T-cell (primary cell): ENCODE measurements around the gene DEXI. TPM values are rescaled to one million over a fixed set of nuclear protein-coding genes. Genes with fewer than 3 reads are reported as not detected.

Experiments used
- ATAC-seq, 4 experiments: fragments of 200-7000 bp in 3 of 4; fragments of 150-1000 bp in 1 of 4; cut with Tn5 transposase; replicated peaks in 1 of 4; 1 replicate in 3 of 4; 2 replicates in 1 of 4; pipeline ENCODE4 v1.10.0; 2021; ENCODE audit warnings: moderate library complexity in 3 of 4, mild to moderate bottlenecking in 2 of 4, moderate number of reproducible peaks in 1 of 4
- CTCF ChIA-PET, 2 donors: fragments of 300-600 bp; sonication (Branson Sonifier 250); formaldehyde crosslinking; loops; one replicate each; lab custom pipeline; 2022; ENCODE audit warnings: antibody characterized with exemption in 2 of 2; lab: Charles Lee
- POLR2A ChIA-PET, 2 donors: fragments of 300-600 bp; sonication (Branson Sonifier 250); formaldehyde crosslinking; loops; one replicate each; lab custom pipeline; 2022; ENCODE audit warnings: antibody characterized with exemption in 2 of 2; lab: Charles Lee
- DNase-seq, 35 experiments: peaks; one replicate each; pipeline versions ENCODE4 v3.0.0 to v3.0.0-alpha.2; 2013 to 2023
- H3K27ac ChIP-seq: one replicate; pipeline ENCODE4 v1.5.1; 2013; ENCODE audit warnings: low read length
- H3K27me3 ChIP-seq, 2 experiments: replicated peaks in 1 of 2; 1 replicate in 1 of 2; 2 replicates in 1 of 2; pipeline versions ENCODE4 v1.6.1 to v1.7.0; 2013; ENCODE audit warnings: low read length in 1 of 2, mixed read lengths in 1 of 2; ENCODE audit not compliant: control insufficient read depth in 2 of 2, insufficient read depth in 2 of 2; ENCODE audit errors: extremely low read depth in 1 of 2
- H3K36me3 ChIP-seq, 2 donors: 1 replicate in 1 of 2; 2 replicates in 1 of 2; pipeline versions ENCODE4 v1.6.1 to v1.7.0; 2013; ENCODE audit warnings: low read length in 1 of 2; ENCODE audit not compliant: control insufficient read depth in 2 of 2, insufficient read depth in 1 of 2; ENCODE audit errors: extremely low read depth in 1 of 2
- H3K4me1 ChIP-seq, 2 experiments: 1 replicate in 1 of 2; 2 replicates in 1 of 2; pipeline versions ENCODE4 v1.6.1 to v1.7.0; 2013; ENCODE audit warnings: low read length in 2 of 2, mixed read lengths in 1 of 2; ENCODE audit not compliant: insufficient read depth in 2 of 2, control insufficient read depth in 1 of 2; ENCODE audit errors: extremely low read depth in 1 of 2
- H3K4me3 ChIP-seq, 2 donors: 1 replicate in 1 of 2; 2 replicates in 1 of 2; pipeline versions ENCODE4 v1.5.1 to v1.7.0; 2013; ENCODE audit warnings: mild to moderate bottlenecking in 2 of 2, low read length in 1 of 2, moderate library complexity in 1 of 2; ENCODE audit not compliant: control insufficient read depth in 1 of 2; ENCODE audit errors: extremely low read depth in 1 of 2
- H3K9me3 ChIP-seq: 2 replicates; pipeline ENCODE4 v1.7.0; 2013
- H3K27ac Mint-ChIP-seq, 2 donors: one replicate each; pipeline ENCODE4 v1.8.0; 2020 to 2021; ENCODE audit warnings: mild to moderate bottlenecking in 2 of 2, mixed read lengths in 2 of 2
- H3K27me3 Mint-ChIP-seq, 2 donors: one replicate each; pipeline ENCODE4 v1.8.0; 2021 to 2022; ENCODE audit warnings: mixed read lengths in 2 of 2
- H3K36me3 Mint-ChIP-seq: one replicate; pipeline ENCODE4 v1.8.0; 2021; ENCODE audit warnings: mixed read lengths
- H3K4me1 Mint-ChIP-seq, 3 donors: one replicate each; pipeline ENCODE4 v1.8.0; 2020 to 2022; ENCODE audit warnings: mixed read lengths in 3 of 3, mild to moderate bottlenecking in 1 of 3
- H3K4me3 Mint-ChIP-seq, 3 donors: one replicate each; pipeline ENCODE4 v1.8.0; 2020 to 2022; ENCODE audit warnings: mild to moderate bottlenecking in 3 of 3, mixed read lengths in 3 of 3, moderate library complexity in 3 of 3
- H3K9me3 Mint-ChIP-seq, 3 donors: one replicate each; pipeline ENCODE4 v1.8.0; 2020 to 2022; ENCODE audit warnings: mixed read lengths in 3 of 3
- WGBS: methylation state at CpG from one replicate; pipeline ENCODE4 v1.1.5; 2013; ENCODE audit warnings: missing lambda C conversion rate; ENCODE audit not compliant: insufficient coverage; 5-methylcytosine and 5-hydroxymethylcytosine counted together
- total RNA-seq, 35 experiments: library from RNA in 6 of 35; stranded (reverse) in 6 of 35; fragments of 120-200 nt in 1 of 35; gene quantifications; one replicate each; pipeline versions ENCODE4 v1.2.1 to v1.2.4 and lab custom pipeline; 2013 to 2026

DEXI gene
- total RNA-seq, 5 donors from 2014 or later (not counting 1 experiment from before 2014, with no cell fraction given) = 12.2 to 39.8 (median 34.1) TPM

GRCh38 chr16:10959161-10959560, 16.9 kb upstream of the DEXI start:
- ChIA-PET POLR2A (no interaction called here), CTCF (interaction anchor here (0.5 to 0.6 kb wide), 2 partner anchors 779 to 912 kb away, joined by 3 to 6 read pairs; no protein-coding TSS in a partner anchor)
- Mint-ChIP-seq H3K4me1 (peaks cover 31 to 58% (median 43%) of the 10 kb centered on the region in 3 donors), H3K27me3 (no peaks in the 10 kb centered on the region), H3K27ac (no peak overlapping the region), H3K4me3 (no peak overlapping the region), H3K9me3 (no peaks in the 10 kb centered on the region), H3K36me3 (peaks cover 35% of the 10 kb centered on the region)
- Histone ChIP-seq H3K27ac (no peak overlapping the region), H3K9me3 (no peaks in the 10 kb centered on the region), H3K27me3 (no peaks in the 10 kb centered on the region), H3K4me3 (no peak overlapping the region), H3K4me1 (peaks cover 5 to 13% of the 10 kb centered on the region in 2 experiments), H3K36me3 (peaks cover 7 to 35% of the 10 kb centered on the region in 2 donors)
- no peak for ATAC-seq
- WGBS = 100% methylated on average over 1 of the region's 5 CpGs
- no peak for DNase-seq

- H3K36me3 ChIP-seq = peaks cover 2 to 26% of the 10 kb centered on the region in 2 donors
- ATAC-seq (peak; percentile 44 to 61 (median 54)), DNase-seq (no peak)
- Mint-ChIP-seq H3K27ac (peak overlapping the region; percentile 62 to 84), H3K36me3 (peaks cover 28% of the 10 kb centered on the region), H3K27me3 (no peaks in the 10 kb centered on the region), H3K4me1 (peaks cover 34 to 55% (median 42%) of the 10 kb centered on the region in 3 donors), H3K9me3 (no peaks in the 10 kb centered on the region), H3K4me3 (peak overlapping the region in 1 of 3 donors; percentile 42)
- ChIA-PET CTCF (interaction anchor here (0.6 to 1.0 kb wide), 3 partner anchors 9 to 690 kb away, joined by 3 to 4 read pairs (median 3); no protein-coding TSS in a partner anchor), POLR2A (interaction anchor here (0.5 to 0.6 kb wide), 4 partner anchors 78 to 435 kb away, joined by 3 to 4 read pairs (median 4); no protein-coding TSS in a partner anchor)
- WGBS = no CpG with 5 or more reads among the region's 6 CpGs
- H3K27me3 ChIP-seq = no peaks in the 10 kb centered on the region
- H3K4me3 ChIP-seq = no peak overlapping the region
- H3K4me1 ChIP-seq = peaks cover 5 to 14% of the 10 kb centered on the region in 2 experiments
- H3K9me3 ChIP-seq = no peaks in the 10 kb centered on the region
- H3K27ac ChIP-seq = no peak overlapping the region
Measured at GRCh38 chr16:10957771-10958482, 15.7 kb upstream of the DEXI start.

GRCh38 chr16:10954903-10955302, 12.6 kb upstream of the DEXI start:
- POLR2A ChIA-PET = interaction anchor here in 1 of 2 donors (0.6 kb wide), 1 partner anchor 301 kb away, joined by 3 read pairs; no protein-coding TSS in a partner anchor
- H3K4me1 ChIP-seq = peaks cover 5 to 16% of the 10 kb centered on the region in 2 experiments
- no peak overlapping the region for H3K27ac ChIP-seq
- Mint-ChIP-seq H3K4me1 (peaks cover 47 to 64% (median 49%) of the 10 kb centered on the region in 3 donors), H3K27ac (peak overlapping the region in 1 of 2 donors; percentile 9), H3K36me3 (peaks cover 7% of the 10 kb centered on the region), H3K4me3 (no peak overlapping the region), H3K27me3 (no peaks in the 10 kb centered on the region), H3K9me3 (no peaks in the 10 kb centered on the region)
- CTCF ChIA-PET = interaction anchor here (0.6 to 2.0 kb wide), 2 partner anchors 10 to 338 kb away, joined by 3 to 8 read pairs; no protein-coding TSS in a partner anchor
- no peak overlapping the region for H3K4me3 ChIP-seq
- no peaks in the 10 kb centered on the region for H3K27me3 ChIP-seq
- H3K9me3 ChIP-seq = no peaks in the 10 kb centered on the region
- no peak for ATAC-seq
- 94% methylated on average over 6 of the region's 7 CpGs for WGBS
- no peak for DNase-seq
- peaks cover 2 to 18% of the 10 kb centered on the region in 2 donors for H3K36me3 ChIP-seq

- H3K36me3 Mint-ChIP-seq = no peaks in the 10 kb centered on the region
- Histone ChIP-seq H3K27ac (no peak overlapping the region), H3K4me3 (no peak overlapping the region), H3K4me1 (peaks cover 12 to 34% of the 10 kb centered on the region in 2 experiments), H3K27me3 (no peaks in the 10 kb centered on the region), H3K36me3 (peaks cover 0 to 6% of the 10 kb centered on the region in 2 donors), H3K9me3 (no peaks in the 10 kb centered on the region)
- no peak overlapping the region for H3K4me3 Mint-ChIP-seq
- ChIA-PET CTCF (interaction anchor here (0.5 to 1.3 kb wide), 5 partner anchors 13 to 421 kb away, joined by 3 read pairs; no protein-coding TSS in a partner anchor), POLR2A (interaction anchor here in 1 of 2 donors (0.7 kb wide), 1 partner anchor 23 kb away, joined by 3 read pairs; no protein-coding TSS in a partner anchor)
- H3K27me3 Mint-ChIP-seq = no peaks in the 10 kb centered on the region
- peaks cover 58 to 70% (median 63%) of the 10 kb centered on the region in 3 donors for H3K4me1 Mint-ChIP-seq
- H3K27ac Mint-ChIP-seq = peak overlapping the region in 1 of 2 donors; percentile 11
- DNase-seq (no peak), ATAC-seq (no peak)
- WGBS = 94% methylated on average over 2 of the region's 4 CpGs
- H3K9me3 Mint-ChIP-seq = no peaks in the 10 kb centered on the region
Measured at GRCh38 chr16:10951026-10951425, 8.8 kb upstream of the DEXI start.

- Mint-ChIP-seq H3K9me3 (no peaks in the 10 kb centered on the region), H3K4me1 (peaks cover 58 to 71% (median 63%) of the 10 kb centered on the region in 3 donors), H3K4me3 (peak overlapping the region in 1 of 3 donors; percentile 39), H3K27ac (no peak overlapping the region), H3K27me3 (no peaks in the 10 kb centered on the region), H3K36me3 (no peaks in the 10 kb centered on the region)
- ChIA-PET POLR2A (interaction anchor here in 1 of 2 donors (0.6 kb wide), 1 partner anchor 1157 kb away, joined by 3 read pairs; no protein-coding TSS in a partner anchor), CTCF (interaction anchor here (0.5 to 1.3 kb wide), 6 partner anchors 13 to 555 kb away, joined by 3 to 5 read pairs (median 3); no protein-coding TSS in a partner anchor)
- no peak for ATAC-seq
- no peak overlapping the region for H3K27ac ChIP-seq
- DNase-seq = no peak
- peaks cover 0 to 6% of the 10 kb centered on the region in 2 donors for H3K36me3 ChIP-seq
- H3K9me3 ChIP-seq = no peaks in the 10 kb centered on the region
- H3K27me3 ChIP-seq = no peaks in the 10 kb centered on the region
- 90% methylated on average over 3 of the region's 5 CpGs for WGBS
- no peak overlapping the region for H3K4me3 ChIP-seq
- H3K4me1 ChIP-seq = peaks cover 18 to 40% of the 10 kb centered on the region in 2 experiments
Measured at GRCh38 chr16:10950393-10950792, 8.1 kb upstream of the DEXI start.

- H3K9me3 Mint-ChIP-seq = no peaks in the 10 kb centered on the region
- POLR2A ChIA-PET = interaction anchor here in 1 of 2 donors (1.3 kb wide), 1 partner anchor 14 kb away, joined by 3 read pairs; no protein-coding TSS in a partner anchor
- peaks cover 18 to 42% of the 10 kb centered on the region in 2 experiments for H3K4me1 ChIP-seq
- peaks cover 61 to 68% (median 62%) of the 10 kb centered on the region in 3 donors for H3K4me1 Mint-ChIP-seq
- 75% methylated on average over 7 of the region's 7 CpGs for WGBS
- H3K4me3 ChIP-seq = no peak overlapping the region
- DNase-seq (peak in 31 of 35 experiments; percentile 32 to 75 (median 50)), ATAC-seq (peak; percentile 64 to 79 (median 70))
- H3K27me3 Mint-ChIP-seq = no peaks in the 10 kb centered on the region
- H3K27me3 ChIP-seq = no peaks in the 10 kb centered on the region
- H3K9me3 ChIP-seq = no peaks in the 10 kb centered on the region
- peak overlapping the region; percentile 64 to 81 for H3K27ac Mint-ChIP-seq
- H3K27ac ChIP-seq = no peak overlapping the region
- H3K4me3 Mint-ChIP-seq = peak overlapping the region in 2 of 3 donors; percentile 35 to 43
- H3K36me3 Mint-ChIP-seq = no peaks in the 10 kb centered on the region
- CTCF ChIA-PET = interaction anchor here (0.5 to 1.3 kb wide), 5 partner anchors 8 to 962 kb away, joined by 3 to 6 read pairs (median 3); no protein-coding TSS in a partner anchor
- peaks cover 0 to 4% of the 10 kb centered on the region in 2 donors for H3K36me3 ChIP-seq
Measured at GRCh38 chr16:10949424-10949970, 7.2 kb upstream of the DEXI start.
